Smooth muscle cell of the brain vasculature (primary cell): ENCODE data around the gene SOD2.
"Not testable (repeated sequence)": the region's sequence is repeated elsewhere in the genome, so short reads cannot be mapped to it uniquely, and the experiment has no call there.

Source experiments
- DNase-seq: peaks from one replicate; pipeline ENCODE4 v3.0.0-alpha.2; 2012; ENCODE audit warnings: low read depth, low spot score

The SOD2 gene

DNA sequence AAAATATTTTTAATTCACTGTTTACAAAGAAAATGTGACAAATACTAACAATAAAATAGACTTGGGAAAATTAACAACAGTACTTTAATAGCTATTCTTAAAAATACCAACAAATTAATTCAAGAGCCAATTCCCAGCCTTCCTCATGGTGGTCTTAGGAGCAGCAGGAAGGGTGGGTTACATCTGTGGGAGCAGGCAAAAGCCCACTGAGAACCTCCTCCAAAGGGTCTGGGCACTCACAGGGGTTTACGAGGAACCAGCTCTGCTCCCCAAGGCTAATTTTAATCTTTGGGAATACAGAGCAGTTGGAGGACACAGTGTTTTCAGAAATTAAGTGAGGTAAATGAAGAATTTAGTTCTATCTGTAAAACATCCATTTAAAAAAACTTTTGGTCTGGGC, 10.2 kb downstream of the SOD2 start:
- no peak for DNase-seq

DNA sequence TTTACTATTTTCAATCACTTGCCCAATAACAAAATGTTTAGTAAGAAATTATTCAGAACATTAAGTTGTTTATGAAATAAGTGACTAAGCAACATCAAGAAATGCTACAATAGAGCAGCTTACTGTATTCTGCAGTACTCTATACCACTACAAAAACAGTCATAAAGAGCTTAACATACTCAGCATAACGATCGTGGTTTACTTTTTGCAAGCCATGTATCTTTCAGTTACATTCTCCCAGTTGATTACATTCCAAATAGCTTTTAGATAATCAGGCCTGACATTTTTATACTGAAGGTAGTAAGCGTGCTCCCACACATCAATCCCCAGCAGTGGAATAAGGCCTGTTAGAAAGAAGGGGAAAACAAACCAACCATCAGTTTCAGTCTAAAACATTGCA, 10.7 kb downstream of the SOD2 start:
- no peak for DNase-seq

DNA sequence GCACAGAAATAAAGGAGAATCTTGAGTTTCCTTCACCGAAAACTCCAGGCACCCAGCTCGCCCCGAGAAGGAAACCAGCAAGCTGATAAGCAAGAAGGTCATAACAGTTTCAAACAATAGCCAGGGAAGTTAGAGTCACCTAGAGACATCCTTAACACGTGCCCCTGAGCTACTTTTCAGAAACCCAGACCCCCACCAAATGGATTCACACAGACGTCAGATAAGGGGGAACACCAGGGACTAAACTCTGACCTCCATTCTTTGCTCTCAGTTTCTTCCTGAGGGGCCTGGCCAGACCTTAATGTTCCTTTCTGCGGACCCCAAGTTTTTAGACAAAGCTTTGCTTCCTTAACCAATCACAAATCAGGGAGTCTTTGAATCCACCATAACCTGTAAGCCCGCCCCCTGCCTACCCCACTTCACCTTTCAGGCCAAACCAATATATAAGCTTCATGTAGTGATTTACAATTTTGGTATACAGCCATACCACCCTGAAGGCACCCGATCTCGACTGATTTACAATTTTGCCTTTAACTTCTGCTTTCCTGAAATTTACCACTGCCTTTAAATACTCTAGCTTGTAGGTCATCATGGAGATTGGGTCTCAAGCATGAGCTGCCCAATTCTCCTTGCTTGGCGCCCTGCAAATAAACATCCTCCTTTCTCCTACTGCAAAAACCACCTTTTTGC, 11.7 kb downstream of the SOD2 start:
- no peak for DNase-seq

DNA sequence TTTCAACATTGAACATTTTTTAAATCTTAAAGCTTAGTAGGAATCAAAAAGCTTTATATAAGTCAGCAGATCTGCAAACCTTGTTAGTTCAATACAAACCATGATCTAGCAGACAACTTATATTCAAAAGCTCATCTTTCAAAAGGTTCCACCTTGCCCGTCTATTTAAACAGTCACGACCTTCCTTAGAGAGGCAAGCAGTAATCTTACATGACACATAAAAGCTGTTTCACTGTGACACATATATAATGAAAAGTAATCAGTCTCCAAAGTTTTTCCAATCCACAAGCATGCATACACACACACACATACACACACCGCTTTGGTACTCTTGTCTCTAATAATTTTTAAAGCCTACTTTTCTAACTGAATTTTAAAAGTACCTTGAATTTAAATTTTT, 12.9 kb downstream of the SOD2 start:
- no peak for DNase-seq

DNA sequence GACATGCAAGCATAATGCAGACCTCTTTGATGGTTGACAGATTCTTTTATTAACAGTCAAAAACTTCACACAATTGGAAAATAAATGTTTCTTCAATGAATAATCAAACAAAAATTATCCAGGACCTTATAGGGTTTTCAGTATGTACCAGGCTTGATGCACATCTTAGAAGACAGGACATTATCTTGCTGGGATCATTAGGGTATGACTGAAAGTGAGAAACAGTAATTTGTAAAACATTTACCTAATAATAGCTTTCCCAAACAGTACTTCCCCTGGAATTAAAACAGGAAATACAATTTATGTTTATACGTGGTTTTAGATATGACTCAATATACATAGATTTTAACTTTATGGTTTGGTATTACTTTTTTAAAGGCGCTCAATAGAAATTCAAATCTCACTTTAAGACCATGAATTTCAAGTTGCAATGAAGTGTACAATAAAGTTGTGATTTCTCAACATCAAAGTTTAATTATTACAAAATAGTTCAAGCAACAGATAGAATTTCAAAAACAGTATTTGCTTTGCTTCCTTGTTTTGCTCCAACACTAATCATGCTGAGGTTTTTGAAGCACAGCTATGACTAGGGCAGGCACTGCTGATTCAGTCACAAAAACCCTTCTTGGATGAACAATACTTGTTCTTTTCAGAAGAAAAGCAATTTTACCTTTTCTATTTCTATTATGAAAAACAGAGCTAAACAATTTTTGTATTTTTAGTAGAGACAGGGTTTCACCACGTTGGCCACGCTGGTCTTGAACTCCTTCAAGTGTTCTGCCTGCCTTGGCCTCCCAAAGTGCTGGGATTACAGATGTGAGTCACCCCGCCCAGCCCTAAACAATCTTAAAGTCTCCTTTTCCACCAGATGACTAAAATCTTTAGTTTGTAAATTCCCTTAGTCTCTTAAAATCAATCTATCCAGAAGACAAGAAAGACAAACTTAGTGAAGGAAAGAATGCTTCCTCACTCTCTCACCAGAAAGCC, 13.7 kb downstream of the SOD2 start:
- no peak for DNase-seq

DNA sequence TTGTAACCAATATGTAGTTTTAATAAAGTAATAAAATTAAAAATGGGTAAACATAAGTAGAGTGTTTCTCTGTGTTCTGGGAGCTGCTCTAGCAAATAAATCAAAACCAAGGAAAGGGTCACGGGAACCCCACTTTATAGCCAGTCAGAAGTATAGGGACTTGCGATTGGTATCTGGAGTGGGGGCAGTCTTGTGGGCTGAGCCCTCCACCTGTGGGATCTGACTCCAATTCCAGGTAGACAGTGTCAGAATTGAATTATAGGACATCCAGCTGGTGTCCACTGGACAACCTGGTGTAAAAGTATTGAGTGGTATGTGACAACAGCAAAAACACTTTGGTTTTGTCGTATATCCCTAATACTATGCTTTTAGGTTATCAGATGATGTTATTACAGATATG, 14.5 kb downstream of the SOD2 start:
- no peak for DNase-seq

DNA sequence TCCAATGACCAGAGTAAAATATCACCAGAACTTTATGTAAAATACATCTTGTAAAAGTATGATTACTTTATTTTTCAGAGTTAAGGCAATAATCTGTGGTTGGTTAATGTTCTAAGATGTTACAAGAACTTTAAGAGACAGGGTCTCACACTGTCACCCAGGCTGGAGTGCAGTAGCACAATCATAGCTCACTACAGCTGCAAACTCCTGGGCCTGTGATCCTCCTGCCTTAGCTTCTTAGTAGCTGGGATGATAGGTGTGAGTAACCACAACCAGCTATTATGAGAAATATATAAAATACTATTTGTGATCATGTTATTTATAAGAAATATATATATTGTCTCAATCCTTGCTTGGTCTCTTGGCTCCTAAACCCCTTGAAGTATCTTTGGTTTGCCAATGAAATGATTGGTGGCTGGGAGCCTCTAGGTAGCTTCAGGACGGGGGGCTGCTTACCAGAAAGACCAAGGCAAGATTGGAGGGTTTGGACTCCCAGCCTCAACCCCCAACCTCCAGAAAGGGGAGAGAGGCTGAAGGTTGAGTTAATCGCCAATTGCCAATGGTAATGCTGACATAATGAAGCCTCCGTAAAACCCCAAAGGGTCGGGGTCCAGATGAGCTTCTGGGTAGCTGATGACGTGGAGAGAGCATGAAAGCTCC, 15.4 kb downstream of the SOD2 start:
- DNase-seq, result no peak

DNA sequence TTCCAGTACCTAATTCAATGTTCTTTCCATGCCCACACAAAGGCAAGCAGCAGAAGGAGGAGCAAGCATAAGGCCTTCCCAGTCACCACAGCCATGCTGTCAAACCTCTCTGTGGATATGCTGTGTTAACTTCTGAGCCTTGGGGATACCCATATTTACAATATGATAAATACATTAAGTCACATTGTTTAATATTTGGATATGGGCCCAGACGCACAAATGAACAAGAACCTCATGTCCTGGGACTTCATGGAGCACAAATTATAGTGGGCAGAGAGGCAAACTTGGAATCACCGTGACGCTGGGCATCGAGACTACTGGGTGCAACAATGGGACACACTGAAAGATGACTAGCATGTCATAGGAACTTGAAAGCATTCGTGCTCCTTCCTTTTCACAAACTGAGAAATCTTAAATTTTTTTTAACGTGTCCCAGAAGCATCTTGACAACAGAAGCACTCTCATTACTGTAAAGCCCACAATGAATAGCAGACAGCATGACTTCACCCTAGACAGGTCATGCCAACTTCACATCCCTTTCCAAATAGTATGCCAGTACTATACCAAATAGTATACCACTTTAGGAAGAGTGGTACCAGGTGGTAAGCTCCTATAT, 16.0 kb downstream of the SOD2 start:
- DNase-seq, result no peak

DNA sequence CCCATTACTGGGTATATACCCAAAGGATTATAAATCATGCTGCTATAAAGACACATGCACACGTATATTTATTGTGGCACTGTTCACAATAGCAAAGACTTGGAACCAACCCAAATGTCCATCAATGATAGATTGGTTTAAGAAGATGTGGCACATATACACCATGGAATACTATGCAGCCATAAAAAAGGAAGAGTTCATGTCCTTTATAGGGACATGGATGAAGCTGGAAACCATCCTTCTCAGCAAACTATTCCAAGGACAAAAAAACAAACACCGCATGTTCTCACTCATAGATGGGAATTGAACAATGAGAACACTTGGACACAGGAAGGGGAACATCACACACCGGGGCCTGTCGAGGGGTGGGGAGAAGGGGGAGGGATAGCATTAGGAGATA, 16.8 kb downstream of the SOD2 start:
- DNase-seq, result not testable (repeated sequence)

DNA sequence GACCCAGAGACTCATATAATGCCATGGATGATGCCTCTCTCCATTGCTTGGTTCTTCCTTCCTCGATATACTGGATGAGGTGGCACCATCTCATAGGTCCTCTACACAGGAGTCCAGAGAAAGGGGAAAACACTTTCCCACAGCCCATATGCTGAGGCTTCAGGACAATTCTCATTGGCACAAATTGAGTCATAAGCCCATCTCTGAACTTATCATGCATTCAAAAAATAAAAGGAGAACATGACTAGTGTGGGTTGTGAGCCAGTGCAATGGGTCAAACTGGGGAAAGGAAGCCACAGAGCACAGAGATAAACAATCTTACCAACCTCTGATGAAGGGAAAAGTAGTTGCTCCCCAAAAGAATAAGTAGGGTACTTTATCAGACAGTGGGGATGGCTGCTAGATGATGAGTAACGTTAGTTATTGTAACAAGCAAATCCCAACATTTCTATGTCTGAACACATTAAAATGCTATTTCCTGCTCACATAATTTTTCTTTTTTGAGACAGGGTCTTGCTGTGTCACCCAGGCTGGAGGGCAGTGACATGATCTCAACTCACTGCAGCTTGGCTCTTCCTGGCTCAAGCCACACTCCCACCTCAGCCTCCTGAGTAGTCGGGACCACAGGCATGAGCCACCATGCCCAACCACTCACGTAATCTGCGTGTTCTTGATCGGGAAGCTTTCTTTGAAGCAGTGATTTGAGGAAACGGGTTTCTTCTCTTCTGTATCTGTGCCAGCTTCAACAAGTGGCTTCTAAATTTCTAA, 27.0 kb downstream of the SOD2 start:
- no peak for DNase-seq

DNA sequence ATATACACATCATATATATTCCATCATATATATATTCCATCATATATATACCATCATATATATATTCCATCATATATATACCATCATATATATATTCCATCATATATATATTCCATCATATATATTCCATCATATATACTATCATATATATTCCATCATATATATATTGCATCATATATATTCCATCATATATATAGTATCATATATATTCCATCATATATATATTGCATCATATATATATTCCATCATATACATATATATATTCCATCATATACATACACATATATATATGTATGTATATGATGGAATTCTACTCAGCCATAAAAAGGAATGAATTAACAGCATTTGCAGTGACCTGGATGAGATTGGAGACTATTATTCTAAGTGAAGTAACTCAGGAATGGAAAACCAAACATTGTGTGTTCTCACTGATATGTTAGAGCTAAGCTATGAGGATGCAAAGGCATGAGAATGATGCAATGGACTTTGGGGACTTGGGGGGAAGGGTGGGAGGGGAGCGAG, 29.6 kb downstream of the SOD2 start:
- DNase-seq, result not testable (repeated sequence)

DNA sequence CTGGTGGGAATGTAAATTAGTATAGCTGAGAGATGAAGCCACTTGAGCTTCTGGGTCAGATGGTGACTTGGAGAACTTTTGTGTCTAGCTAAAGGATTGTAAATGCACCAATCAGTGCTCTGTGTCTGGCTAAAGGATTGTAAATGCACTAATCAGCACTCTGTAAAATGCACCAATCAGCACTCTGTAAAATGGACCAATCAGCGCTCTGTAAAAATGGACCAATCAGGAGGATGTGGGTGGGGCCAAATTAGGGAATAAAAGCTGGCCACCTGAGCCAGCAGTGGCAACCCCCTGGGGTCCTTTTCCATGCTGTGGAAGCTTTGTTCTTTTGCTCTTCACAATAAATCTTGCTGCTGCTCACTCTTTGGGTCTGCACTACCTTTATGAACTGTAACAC, 31.1 kb downstream of the SOD2 start:
- DNase-seq, result not testable (repeated sequence)

DNA sequence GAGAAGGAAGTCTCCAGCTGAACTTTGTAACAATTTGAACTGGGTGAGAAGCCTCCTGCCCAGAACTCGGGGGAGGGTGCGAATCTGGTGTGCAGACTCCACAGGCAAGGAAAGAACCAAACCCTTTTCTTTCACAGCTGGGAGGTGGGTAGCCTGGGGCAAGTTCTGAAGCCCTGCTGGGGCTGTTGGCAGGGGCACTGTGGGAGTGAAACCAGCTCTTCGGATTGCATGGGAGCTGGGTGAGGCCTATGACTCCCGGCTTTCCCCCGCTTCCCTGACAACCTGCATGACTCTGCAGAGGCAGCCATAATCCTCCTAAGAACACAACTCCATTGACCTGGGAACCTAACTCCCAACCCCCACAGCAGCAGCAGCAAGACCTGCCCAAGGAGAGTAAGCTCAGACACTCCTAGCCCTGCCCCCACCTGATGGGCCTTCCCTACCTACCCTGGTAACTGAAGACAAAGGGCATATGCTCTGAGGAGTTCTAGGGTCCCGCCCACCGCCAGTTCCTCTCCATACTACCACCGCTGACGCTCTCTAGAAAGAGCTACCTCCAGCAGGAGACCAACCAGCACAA, 37.5 kb downstream of the SOD2 start:
- DNase-seq, result no peak

DNA sequence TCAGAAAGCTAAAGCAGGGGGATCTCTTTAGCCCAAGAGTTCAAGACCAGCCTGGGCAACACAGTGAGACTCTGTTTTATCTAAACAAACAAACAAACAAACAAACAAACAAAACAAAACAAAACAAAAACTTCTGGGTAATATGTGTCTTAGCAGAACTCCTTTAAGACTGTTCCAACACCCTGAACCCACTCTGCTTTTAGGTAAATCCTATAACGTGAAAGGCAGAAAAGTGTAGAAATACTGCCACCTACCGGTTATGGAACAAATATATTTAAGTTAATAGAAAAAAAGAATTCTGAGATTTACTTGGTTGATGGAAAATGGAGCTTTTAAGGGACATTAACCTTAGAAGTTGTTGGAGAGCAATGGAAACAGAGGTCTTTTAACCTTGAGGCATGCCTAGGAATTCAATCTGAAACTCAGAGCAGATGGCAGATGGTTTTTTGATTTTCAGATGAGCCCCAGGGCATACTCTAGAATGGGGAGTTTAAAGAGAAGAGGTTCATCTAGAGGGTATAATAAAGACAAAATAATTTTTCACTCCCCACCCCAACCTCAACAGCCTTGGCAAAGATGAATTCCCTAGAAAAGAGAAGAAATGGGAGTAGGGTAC, 38.5 kb downstream of the SOD2 start:
- DNase-seq, result peak; percentile 13

DNA sequence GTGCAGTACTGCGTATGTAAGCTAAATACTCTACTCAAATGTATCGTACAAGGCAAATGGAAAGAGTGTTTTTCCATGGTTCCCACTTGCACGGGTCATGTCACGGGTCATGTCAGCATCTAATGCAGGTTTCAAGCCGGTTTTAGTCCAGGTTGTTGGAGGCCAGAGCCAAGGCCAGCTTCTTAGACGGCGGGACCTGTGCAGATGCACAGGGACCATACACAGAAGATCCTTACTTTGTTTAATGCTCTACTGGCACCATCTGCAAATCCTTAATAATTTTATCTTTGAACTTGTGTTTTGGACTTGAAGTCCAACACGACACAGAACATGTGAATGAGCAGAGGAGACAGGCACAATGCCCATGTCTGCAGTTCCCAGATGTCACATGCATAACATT, 42.7 kb downstream of the SOD2 start:
- DNase-seq, result no peak

DNA sequence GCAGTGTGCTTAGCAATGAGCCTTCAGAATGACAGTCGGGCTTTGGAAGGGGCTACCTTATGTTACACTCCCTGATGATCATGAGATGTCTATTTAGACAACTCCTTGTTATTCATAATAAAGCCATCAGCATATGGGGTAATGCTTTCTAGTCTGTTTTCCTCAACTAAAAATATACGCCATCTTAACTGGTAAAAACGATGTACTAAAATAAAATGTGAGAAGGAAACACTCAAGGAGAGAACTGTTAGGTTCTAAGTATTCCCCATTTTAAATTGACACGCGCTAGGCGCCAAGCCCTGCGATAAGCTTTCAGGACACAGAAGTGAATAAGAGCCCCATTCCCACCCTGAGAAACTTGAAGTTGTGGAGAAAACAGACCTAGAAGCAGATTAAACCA, 43.6 kb downstream of the SOD2 start:
- DNase-seq, result no peak

DNA sequence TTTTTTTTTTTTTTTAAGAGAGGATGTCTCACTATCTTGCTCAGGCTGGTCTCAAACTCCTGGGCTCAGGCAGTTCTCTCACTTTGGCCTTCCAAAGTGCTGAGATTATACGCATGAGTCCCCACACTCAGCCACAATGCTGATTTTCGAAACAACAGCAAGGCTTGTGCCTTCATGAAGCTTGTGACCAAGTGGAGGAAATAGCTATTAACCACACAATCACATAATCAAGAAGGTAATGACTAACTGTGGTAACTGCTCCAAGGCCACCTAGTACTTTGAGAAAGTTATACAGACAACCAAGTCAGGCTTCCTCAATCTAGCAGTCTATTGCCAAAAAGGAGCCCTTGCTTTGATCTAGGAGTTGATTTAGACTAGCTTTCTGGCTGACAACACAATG, 46.3 kb downstream of the SOD2 start:
- no peak for DNase-seq

DNA sequence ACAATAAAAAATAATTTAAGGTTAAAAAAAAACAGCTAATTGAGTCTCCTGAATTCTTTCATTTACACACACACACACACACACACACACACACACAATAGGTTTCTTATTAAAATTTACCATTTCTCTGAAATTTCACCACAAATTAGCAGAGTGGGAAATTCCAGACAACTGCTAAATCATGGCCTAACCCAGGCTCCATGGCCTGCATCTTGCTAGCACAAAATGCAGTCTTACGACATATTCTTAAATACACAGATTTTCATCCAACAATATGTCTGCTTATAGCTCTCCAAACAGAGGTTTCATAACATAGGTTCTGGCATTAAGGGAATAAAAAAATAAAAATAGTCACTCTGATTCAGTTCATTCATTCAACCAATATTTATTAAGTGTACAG, 46.9 kb downstream of the SOD2 start:
- DNase-seq, result no peak

DNA sequence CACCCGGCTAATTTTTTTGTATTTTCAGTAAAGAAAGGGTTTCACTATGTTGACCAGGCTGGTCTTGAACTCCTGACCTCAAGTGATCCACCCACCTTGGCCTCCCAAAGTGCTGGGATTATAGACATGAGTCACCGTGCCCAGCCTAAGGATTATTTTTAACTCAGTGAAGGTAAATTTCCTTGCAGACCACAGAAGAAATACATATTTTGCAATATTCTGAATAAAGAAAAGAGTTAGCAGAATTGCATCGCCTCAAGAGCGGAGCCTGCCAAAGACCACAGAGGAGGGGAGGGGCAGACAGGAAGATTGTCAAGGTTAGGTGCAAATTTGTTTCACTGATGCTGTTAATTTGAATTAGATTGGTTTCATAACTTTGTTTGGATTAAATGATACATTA, 47.4 kb downstream of the SOD2 start:
- DNase-seq, result no peak
